ENCODE data around the gene SEMA3A. TPM values are rescaled to one million over a fixed set of nuclear protein-coding genes. Genes with fewer than 3 reads are reported as not detected.
"Not testable (repeated sequence)": the region's sequence is repeated elsewhere in the genome, so short reads cannot be mapped to it uniquely, and the experiment has no call there.

The SEMA3A gene
- total RNA-seq, 1 experiment from 2014 or later: 6.3 TPM

- intact Hi-C loops (cut with micrococcal nuclease; ENCODE audit: unreplicated experiment): no loop called here
- H2AFZ ChIP-seq: no peak overlapping the region
- no TSS peak for BruUV-seq (replicated peaks)
Measured at GRCh38 chr7:84218681-84219080, 24.1 kb upstream of the SEMA3A start.

GRCh38 chr7:84216472-84216871, 21.9 kb upstream of the SEMA3A start:
- peaks cover 10% of the 10 kb centered on the region; the same call in 1 of the 2 replicates for H3K9me3 ChIP-seq (ENCODE audit: insufficient read depth, low read depth)
- no TSS peak for BruUV-seq (replicated peaks)
- H3K27ac ChIP-seq: no peak overlapping the region
- H2AFZ ChIP-seq: no peak overlapping the region
- no peaks in the 10 kb centered on the region for H4K20me1 ChIP-seq (ENCODE audit: insufficient read depth)
- intact Hi-C loops (cut with micrococcal nuclease; ENCODE audit: unreplicated experiment): no loop called here
- ChIA-PET POLR2A (ENCODE audit: unreplicated experiment) (no interaction called here), CTCF (no interaction called here)
- TF ChIP-seq EZH2 (IDR thresholded peaks at IDR 0.05; ENCODE audit: low read depth): no peak
- 0 out of 2 replicates have a peak, but pooled peaks cover 3% of the 10 kb centered on the region for H3K9me2 ChIP-seq (ENCODE audit: insufficient read depth)
- no peaks in the 10 kb centered on the region for H3K79me2 ChIP-seq (ENCODE audit: low read depth)
- no peak overlapping the region for H3K4me3 ChIP-seq
- no peaks in the 10 kb centered on the region for H3F3A ChIP-seq (ENCODE audit: insufficient read depth, low read depth)
- H3K4me1 ChIP-seq (replicated peaks; ENCODE audit: insufficient read depth): no peaks in the 10 kb centered on the region; the same call in none of the 2 replicates
- no peak for DNase-seq
- no peak overlapping the region for H3K4me2 ChIP-seq
- no peaks in the 10 kb centered on the region for H3K27me3 ChIP-seq (ENCODE audit: insufficient read depth, low read depth)
- no peaks in the 10 kb centered on the region for H3K36me3 ChIP-seq (ENCODE audit: low read depth)

More at GRCh38 chr7:84218681-84219080, 24.1 kb upstream of the SEMA3A start:
- no peaks in the 10 kb centered on the region for H3K27me3 ChIP-seq (ENCODE audit: insufficient read depth, low read depth)
- H3K27ac ChIP-seq: no peak overlapping the region
- no peaks in the 10 kb centered on the region for H4K20me1 ChIP-seq (ENCODE audit: insufficient read depth)
- ChIA-PET CTCF (no interaction called here), POLR2A (ENCODE audit: unreplicated experiment) (interaction anchor here (0.5 kb wide), 1 partner anchor 712 kb away, joined by 34 read pairs; no protein-coding TSS in a partner anchor)
- no peaks in the 10 kb centered on the region for H3K79me2 ChIP-seq (ENCODE audit: low read depth)
- peaks cover 10% of the 10 kb centered on the region; the same call in 1 of the 2 replicates for H3K9me3 ChIP-seq (ENCODE audit: insufficient read depth, low read depth)
- H3K4me2 ChIP-seq: no peak overlapping the region
- H3K4me1 ChIP-seq (replicated peaks; ENCODE audit: insufficient read depth): no peaks in the 10 kb centered on the region; the same call in none of the 2 replicates
- no peak for TF ChIP-seq CTCF (conservative IDR thresholded peaks at IDR 0.05)
- TF ChIP-seq EZH2 (IDR thresholded peaks at IDR 0.05; ENCODE audit: low read depth): no peak
- peaks cover 7% of the 10 kb centered on the region; the same call in 1 of the 2 replicates for H3K9me2 ChIP-seq (ENCODE audit: insufficient read depth)
- no peak overlapping the region for H3K4me3 ChIP-seq
- no peaks in the 10 kb centered on the region for H3F3A ChIP-seq (ENCODE audit: insufficient read depth, low read depth)
- H3K36me3 ChIP-seq (ENCODE audit: low read depth): no peaks in the 10 kb centered on the region
- DNase-seq: no peak

GRCh38 chr7:84214757-84215156, 20.2 kb upstream of the SEMA3A start:
- H3K4me3 ChIP-seq; H3K4me2 ChIP-seq; H2AFZ ChIP-seq; H3K9me2 ChIP-seq (ENCODE audit: insufficient read depth); H3K36me3 ChIP-seq (ENCODE audit: low read depth); BruUV-seq (replicated peaks); H3K27me3 ChIP-seq (ENCODE audit: insufficient read depth, low read depth); H3K9me3 ChIP-seq (ENCODE audit: insufficient read depth, low read depth); H4K20me1 ChIP-seq (ENCODE audit: insufficient read depth); intact Hi-C loops (cut with micrococcal nuclease; ENCODE audit: unreplicated experiment); DNase-seq; H3K4me1 ChIP-seq (replicated peaks; ENCODE audit: insufficient read depth); H3K27ac ChIP-seq; CTCF ChIA-PET; H3K79me2 ChIP-seq (ENCODE audit: low read depth); H3F3A ChIP-seq (ENCODE audit: insufficient read depth, low read depth): not testable (repeated sequence)
- POLR2A ChIA-PET (ENCODE audit: unreplicated experiment): interaction anchor here (1.0 kb wide), 1 partner anchor 46 kb away, joined by 4 read pairs; no protein-coding TSS in a partner anchor

- ChIA-PET POLR2A (ENCODE audit: unreplicated experiment) (no interaction called here), CTCF (no interaction called here)
- no peak overlapping the region for H3K4me3 ChIP-seq
- H3K27ac ChIP-seq: no peak overlapping the region
- H3K27me3 ChIP-seq (ENCODE audit: insufficient read depth, low read depth): no peaks in the 10 kb centered on the region
- no peaks in the 10 kb centered on the region for H3K9me2 ChIP-seq (ENCODE audit: insufficient read depth)
- BruUV-seq (replicated peaks): no TSS peak
- no peak for DNase-seq
- H3F3A ChIP-seq (ENCODE audit: insufficient read depth, low read depth): no peaks in the 10 kb centered on the region; the same call in 1 of the 2 replicates
- TF ChIP-seq EZH2 (IDR thresholded peaks at IDR 0.05; ENCODE audit: low read depth) (no peak), CTCF (conservative IDR thresholded peaks at IDR 0.05) (no peak)
- H3K36me3 ChIP-seq (ENCODE audit: low read depth): no peaks in the 10 kb centered on the region
- H3K9me3 ChIP-seq (ENCODE audit: insufficient read depth, low read depth): no peaks in the 10 kb centered on the region
- intact Hi-C loops (cut with micrococcal nuclease; ENCODE audit: unreplicated experiment): no loop called here
- no peak overlapping the region for H2AFZ ChIP-seq
- H4K20me1 ChIP-seq (ENCODE audit: insufficient read depth): no peaks in the 10 kb centered on the region
- no peak overlapping the region for H3K4me2 ChIP-seq
- no peaks in the 10 kb centered on the region for H3K4me1 ChIP-seq (replicated peaks; ENCODE audit: insufficient read depth)
- no peaks in the 10 kb centered on the region for H3K79me2 ChIP-seq (ENCODE audit: low read depth)
Measured at GRCh38 chr7:84210301-84210700, 15.7 kb upstream of the SEMA3A start.

Data from PC-9 (cell line).